ENCODE results near the gene DTNA.

GRCh38 chr18:34723143-34723542 is 13.0 kb downstream of the DTNA start:
- TF ChIP-seq CTCF (conservative IDR thresholded peaks at IDR 0.05) (no peak), EZH2 (IDR thresholded peaks at IDR 0.05; ENCODE audit: low read depth) (no peak)
